Measurements from ENCODE around the gene FAM83F. TPM values are rescaled to one million over a fixed set of nuclear protein-coding genes. Genes with fewer than 3 reads are reported as not detected.
A peak's percentile ranks its signal among the peaks of the same experiment; 100 is the strongest.

The FAM83F gene
- polyA plus RNA-seq, 4 donors = 8.5 to 19.9 (median 14.0) TPM

- Histone ChIP-seq H3K4me3 (ENCODE audit: low read depth in 1 of 3, low read length in 3 of 3) (no peak overlapping the region), H3K4me1 (ENCODE audit: control insufficient read depth in 3 of 3, insufficient read depth in 2 of 3, low read depth in 1 of 3, low read length in 2 of 3) (peaks cover 2 to 65% (median 17%) of the 10 kb centered on the region in 3 donors), H3K27me3 (ENCODE audit: control insufficient read depth in 3 of 3, insufficient read depth in 3 of 3, low read length in 3 of 3) (no peaks in the 10 kb centered on the region), H3K36me3 (ENCODE audit: control insufficient read depth in 3 of 3, insufficient read depth in 2 of 3, low read depth in 1 of 3, low read length in 3 of 3) (peaks cover 0 to 45% (median 0%) of the 10 kb centered on the region in 3 donors), H3K27ac (ENCODE audit: low read depth in 1 of 3, low read length in 2 of 3) (no peak overlapping the region), H3K9me3 (ENCODE audit: control insufficient read depth in 2 of 2, insufficient read depth in 1 of 2, low read depth in 1 of 2, low read length in 1 of 2) (no peaks in the 10 kb centered on the region)
- DNase-seq = peak in 1 of 2 donors; percentile 50
- no peak for FAIRE-seq
- 48 to 80% (median 70%) methylated on average over 4 of the region's 4 CpGs for WGBS, 3 donors
Observed at GRCh38 chr22:40001106-40001505, 6.4 kb downstream of the FAM83F start.

GRCh38 chr22:40001800-40002577 is 7.2 kb downstream of the FAM83F start:
- H3K27me3 ChIP-seq (ENCODE audit: control insufficient read depth in 3 of 3, insufficient read depth in 3 of 3, low read length in 3 of 3) = no peaks in the 10 kb centered on the region
- FAIRE-seq (no peak), DNase-seq (no peak)
- no peaks in the 10 kb centered on the region for H3K9me3 ChIP-seq (ENCODE audit: control insufficient read depth in 2 of 2, insufficient read depth in 1 of 2, low read depth in 1 of 2, low read length in 1 of 2)
- 79 to 92% (median 92%) methylated on average over 14 of the region's 14 CpGs for WGBS, 3 donors
- H3K27ac ChIP-seq (ENCODE audit: low read depth in 1 of 3, low read length in 2 of 3) = no peak overlapping the region
- H3K4me3 ChIP-seq (ENCODE audit: low read depth in 1 of 3, low read length in 3 of 3) = no peak overlapping the region
- H3K36me3 ChIP-seq (ENCODE audit: control insufficient read depth in 3 of 3, insufficient read depth in 2 of 3, low read depth in 1 of 3, low read length in 3 of 3) = peaks cover 0 to 50% (median 0%) of the 10 kb centered on the region in 3 donors
- H3K4me1 ChIP-seq (ENCODE audit: control insufficient read depth in 3 of 3, insufficient read depth in 2 of 3, low read depth in 1 of 3, low read length in 2 of 3) = peaks cover 2 to 59% (median 17%) of the 10 kb centered on the region in 3 donors

GRCh38 chr22:40002935-40003715 is 8.4 kb downstream of the FAM83F start:
- DNase-seq (no peak), FAIRE-seq (no peak)
- Histone ChIP-seq H3K27me3 (ENCODE audit: control insufficient read depth in 3 of 3, insufficient read depth in 3 of 3, low read length in 3 of 3) (no peaks in the 10 kb centered on the region), H3K27ac (ENCODE audit: low read depth in 1 of 3, low read length in 2 of 3) (no peak overlapping the region), H3K4me3 (ENCODE audit: low read depth in 1 of 3, low read length in 3 of 3) (no peak overlapping the region), H3K4me1 (ENCODE audit: control insufficient read depth in 3 of 3, insufficient read depth in 2 of 3, low read depth in 1 of 3, low read length in 2 of 3) (peaks cover 2 to 48% (median 17%) of the 10 kb centered on the region in 3 donors), H3K9me3 (ENCODE audit: control insufficient read depth in 2 of 2, insufficient read depth in 1 of 2, low read depth in 1 of 2, low read length in 1 of 2) (no peaks in the 10 kb centered on the region), H3K36me3 (ENCODE audit: control insufficient read depth in 3 of 3, insufficient read depth in 2 of 3, low read depth in 1 of 3, low read length in 3 of 3) (peaks cover 0 to 45% (median 0%) of the 10 kb centered on the region in 3 donors)
- WGBS, 3 donors = 69 to 79% (median 75%) methylated on average over 6 of the region's 6 CpGs

GRCh38 chr22:40004836-40005235 is 10.1 kb downstream of the FAM83F start:
- no peak overlapping the region for H3K27ac ChIP-seq (ENCODE audit: low read depth in 1 of 3, low read length in 2 of 3)
- WGBS, 3 donors = 73 to 80% (median 79%) methylated on average over 6 of the region's 6 CpGs
- no peaks in the 10 kb centered on the region for H3K9me3 ChIP-seq (ENCODE audit: control insufficient read depth in 2 of 2, insufficient read depth in 1 of 2, low read depth in 1 of 2, low read length in 1 of 2)
- H3K4me1 ChIP-seq (ENCODE audit: control insufficient read depth in 3 of 3, insufficient read depth in 2 of 3, low read depth in 1 of 3, low read length in 2 of 3) = peaks cover 0 to 37% (median 15%) of the 10 kb centered on the region in 3 donors
- FAIRE-seq = no peak
- DNase-seq = no peak
- H3K27me3 ChIP-seq (ENCODE audit: control insufficient read depth in 3 of 3, insufficient read depth in 3 of 3, low read length in 3 of 3) = peaks cover 0 to 1% (median 0%) of the 10 kb centered on the region in 3 donors
- peaks cover 0 to 57% (median 0%) of the 10 kb centered on the region in 3 donors for H3K36me3 ChIP-seq (ENCODE audit: control insufficient read depth in 3 of 3, insufficient read depth in 2 of 3, low read depth in 1 of 3, low read length in 3 of 3)
- H3K4me3 ChIP-seq (ENCODE audit: low read depth in 1 of 3, low read length in 3 of 3) = no peak overlapping the region

- peaks cover 0 to 55% (median 0%) of the 10 kb centered on the region in 3 donors for H3K36me3 ChIP-seq (ENCODE audit: control insufficient read depth in 3 of 3, insufficient read depth in 2 of 3, low read depth in 1 of 3, low read length in 3 of 3)
- H3K9me3 ChIP-seq (ENCODE audit: control insufficient read depth in 2 of 2, insufficient read depth in 1 of 2, low read depth in 1 of 2, low read length in 1 of 2) = no peaks in the 10 kb centered on the region
- DNase-seq (no peak), FAIRE-seq (no peak)
- H3K4me3 ChIP-seq (ENCODE audit: low read depth in 1 of 3, low read length in 3 of 3) = no peak overlapping the region
- H3K4me1 ChIP-seq (ENCODE audit: control insufficient read depth in 3 of 3, insufficient read depth in 2 of 3, low read depth in 1 of 3, low read length in 2 of 3) = peaks cover 0 to 34% (median 9%) of the 10 kb centered on the region in 3 donors
- 86 to 90% (median 89%) methylated on average over 8 of the region's 8 CpGs for WGBS, 3 donors
- peaks cover 0 to 2% (median 0%) of the 10 kb centered on the region in 3 donors for H3K27me3 ChIP-seq (ENCODE audit: control insufficient read depth in 3 of 3, insufficient read depth in 3 of 3, low read length in 3 of 3)
- H3K27ac ChIP-seq (ENCODE audit: low read depth in 1 of 3, low read length in 2 of 3) = no peak overlapping the region
Observed at GRCh38 chr22:40006641-40007040, 11.9 kb downstream of the FAM83F start.

GRCh38 chr22:40007853-40008710 is 13.3 kb downstream of the FAM83F start:
- WGBS, 3 donors = 74 to 81% (median 80%) methylated on average over 26 to 27 of the region's 27 CpGs
- peaks cover 0 to 51% (median 0%) of the 10 kb centered on the region in 3 donors for H3K36me3 ChIP-seq (ENCODE audit: control insufficient read depth in 3 of 3, insufficient read depth in 2 of 3, low read depth in 1 of 3, low read length in 3 of 3)
- H3K27ac ChIP-seq (ENCODE audit: low read depth in 1 of 3, low read length in 2 of 3) = no peak overlapping the region
- FAIRE-seq (no peak), DNase-seq (no peak)
- H3K9me3 ChIP-seq (ENCODE audit: control insufficient read depth in 2 of 2, insufficient read depth in 1 of 2, low read depth in 1 of 2, low read length in 1 of 2) = no peaks in the 10 kb centered on the region
- H3K4me1 ChIP-seq (ENCODE audit: control insufficient read depth in 3 of 3, insufficient read depth in 2 of 3, low read depth in 1 of 3, low read length in 2 of 3) = peaks cover 0 to 29% (median 6%) of the 10 kb centered on the region in 3 donors
- H3K27me3 ChIP-seq (ENCODE audit: control insufficient read depth in 3 of 3, insufficient read depth in 3 of 3, low read length in 3 of 3) = peaks cover 0 to 2% (median 0%) of the 10 kb centered on the region in 3 donors
- H3K4me3 ChIP-seq (ENCODE audit: low read depth in 1 of 3, low read length in 3 of 3) = no peak overlapping the region

GRCh38 chr22:40008726-40009291 is 14.1 kb downstream of the FAM83F start:
- Histone ChIP-seq H3K36me3 (ENCODE audit: control insufficient read depth in 3 of 3, insufficient read depth in 2 of 3, low read depth in 1 of 3, low read length in 3 of 3) (peaks cover 0 to 48% (median 0%) of the 10 kb centered on the region in 3 donors), H3K9me3 (ENCODE audit: control insufficient read depth in 2 of 2, insufficient read depth in 1 of 2, low read depth in 1 of 2, low read length in 1 of 2) (no peaks in the 10 kb centered on the region), H3K27ac (ENCODE audit: low read depth in 1 of 3, low read length in 2 of 3) (no peak overlapping the region), H3K4me1 (ENCODE audit: control insufficient read depth in 3 of 3, insufficient read depth in 2 of 3, low read depth in 1 of 3, low read length in 2 of 3) (peaks cover 0 to 24% (median 6%) of the 10 kb centered on the region in 3 donors), H3K27me3 (ENCODE audit: control insufficient read depth in 3 of 3, insufficient read depth in 3 of 3, low read length in 3 of 3) (peaks cover 0 to 2% (median 0%) of the 10 kb centered on the region in 3 donors), H3K4me3 (ENCODE audit: low read depth in 1 of 3, low read length in 3 of 3) (no peak overlapping the region)
- peak in 1 of 2 donors; percentile 36 for DNase-seq
- 73 to 81% (median 79%) methylated on average over 10 of the region's 10 CpGs for WGBS, 3 donors
- no peak for FAIRE-seq

All from small intestine (tissue), 7 donors.